Suppressor macrophage (primary cell): ENCODE results near the gene GDPD2.

Experiments used
- DNase-seq, 4 experiments: peaks; one replicate each; pipeline ENCODE4 v3.0.0-alpha.2; 2020 to 2022

GDPD2 gene

DNA sequence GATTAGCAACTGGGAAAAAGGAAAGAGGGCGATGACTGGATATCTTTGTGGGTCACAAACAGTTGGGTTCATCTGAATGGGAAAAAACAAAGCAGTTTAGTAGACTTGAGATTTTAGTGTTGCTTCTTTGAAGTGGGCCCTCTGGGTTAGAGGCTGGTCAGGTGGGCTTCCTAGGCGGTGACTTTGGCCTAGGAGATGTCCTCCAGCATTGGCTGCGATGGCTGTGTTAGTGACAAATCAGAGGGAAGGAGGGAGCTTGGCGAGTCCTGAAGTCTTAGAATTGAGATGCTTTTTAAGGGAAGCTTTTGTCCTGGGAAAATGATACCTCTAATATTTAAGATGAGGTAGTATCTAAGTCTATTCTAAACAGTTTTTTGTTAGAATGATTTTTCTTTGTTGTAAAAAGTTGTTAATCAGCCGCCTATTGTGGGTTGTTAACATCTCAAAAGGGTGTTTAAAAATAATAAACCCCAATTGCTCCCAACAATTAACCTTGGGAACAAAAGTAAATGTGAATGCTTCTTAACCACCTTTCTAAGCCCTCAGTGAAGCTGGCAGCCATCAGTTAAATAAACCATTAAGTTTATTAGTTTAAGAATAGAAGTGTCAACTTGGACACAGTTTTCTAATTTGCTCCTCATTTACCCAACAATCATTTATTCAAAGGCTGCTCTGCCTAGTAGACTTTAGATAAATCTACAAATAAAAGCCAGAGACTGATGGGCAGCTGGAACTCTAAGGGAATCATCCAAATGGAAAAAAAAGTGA, 53.2 kb downstream of the GDPD2 start:
- DNase-seq: no peak

GRCh38 chrX:70476934-70477733, 54.0 kb downstream of the GDPD2 start:
- peak in 3 of 4 experiments; percentile 10 to 39 (median 30) for DNase-seq

- no peak for DNase-seq
Observed at GRCh38 chrX:70477734-70478075, 54.6 kb downstream of the GDPD2 start.

- DNase-seq: no peak
Observed at GRCh38 chrX:70478526-70479245, 55.6 kb downstream of the GDPD2 start.

DNA sequence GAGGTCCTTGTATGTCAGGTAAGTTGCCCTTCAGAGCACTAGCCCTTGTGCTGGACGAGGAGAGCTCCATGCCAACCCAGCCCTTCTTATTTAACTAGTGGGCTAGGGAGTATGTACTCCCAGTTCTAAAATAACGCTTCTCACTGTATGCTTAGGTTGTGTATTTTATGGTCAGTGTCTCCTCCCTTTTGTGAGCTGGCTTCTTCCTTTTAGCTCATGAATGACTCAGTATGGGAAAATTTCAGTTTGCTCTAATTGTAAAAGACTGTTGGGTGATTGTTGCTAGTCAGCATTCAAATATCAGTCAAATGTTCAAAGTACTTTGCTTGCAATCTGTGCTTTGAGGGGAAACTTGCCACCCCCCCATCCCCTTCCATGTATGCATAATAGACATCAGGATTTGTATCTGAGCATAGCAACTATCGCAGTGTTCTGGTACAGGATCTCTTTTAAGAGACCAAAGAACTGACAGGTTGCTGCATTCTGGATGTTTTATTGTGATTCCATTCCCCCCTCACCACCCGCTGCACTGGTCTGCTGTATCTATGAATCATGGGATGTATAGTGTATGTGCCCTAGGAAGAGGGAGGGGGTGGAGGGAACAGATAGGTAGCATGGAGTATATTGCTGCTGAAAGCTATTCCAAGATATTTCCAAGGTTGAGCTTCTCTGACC, 56.3 kb downstream of the GDPD2 start:
- DNase-seq: peak in 2 of 4 experiments; percentile 3 to 6

DNA sequence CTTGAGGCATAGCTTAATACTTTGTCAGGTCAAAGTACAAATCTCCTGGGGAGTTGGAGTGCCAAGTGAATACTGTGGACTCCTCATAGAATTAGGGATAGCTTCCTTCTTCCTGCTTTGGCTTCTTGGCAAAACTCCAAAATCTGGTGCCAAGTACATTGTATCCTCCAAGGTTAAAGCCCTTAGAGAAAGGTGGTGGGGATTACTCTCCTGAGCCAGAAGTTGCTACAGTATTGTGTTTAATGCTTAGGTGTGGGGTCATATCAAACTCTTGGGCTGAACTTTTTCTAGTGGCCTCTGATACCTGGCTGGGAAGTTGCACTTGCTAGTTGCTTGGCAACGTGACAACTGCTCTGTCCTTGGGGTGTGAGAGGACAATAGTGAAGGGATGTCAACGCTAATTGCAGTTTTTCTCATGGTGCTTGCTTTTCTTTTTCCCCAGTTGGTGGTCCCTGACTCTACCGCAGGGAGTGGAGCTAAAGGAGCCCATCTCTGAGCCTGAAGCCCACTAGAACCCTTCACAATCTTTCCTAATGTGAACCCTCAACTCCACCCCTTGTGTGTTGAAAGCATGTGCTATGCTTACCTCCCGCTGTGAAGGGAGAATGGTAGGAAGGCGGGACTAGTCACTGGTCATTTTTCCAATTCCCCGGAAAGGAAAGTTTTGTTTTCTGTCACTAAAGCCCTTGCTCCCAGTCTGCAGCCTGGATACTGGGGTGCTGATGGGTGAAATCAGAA, 57.0 kb downstream of the GDPD2 start:
- no peak for DNase-seq

GRCh38 chrX:70480660-70481018, 57.5 kb downstream of the GDPD2 start:
- no peak for DNase-seq

DNA sequence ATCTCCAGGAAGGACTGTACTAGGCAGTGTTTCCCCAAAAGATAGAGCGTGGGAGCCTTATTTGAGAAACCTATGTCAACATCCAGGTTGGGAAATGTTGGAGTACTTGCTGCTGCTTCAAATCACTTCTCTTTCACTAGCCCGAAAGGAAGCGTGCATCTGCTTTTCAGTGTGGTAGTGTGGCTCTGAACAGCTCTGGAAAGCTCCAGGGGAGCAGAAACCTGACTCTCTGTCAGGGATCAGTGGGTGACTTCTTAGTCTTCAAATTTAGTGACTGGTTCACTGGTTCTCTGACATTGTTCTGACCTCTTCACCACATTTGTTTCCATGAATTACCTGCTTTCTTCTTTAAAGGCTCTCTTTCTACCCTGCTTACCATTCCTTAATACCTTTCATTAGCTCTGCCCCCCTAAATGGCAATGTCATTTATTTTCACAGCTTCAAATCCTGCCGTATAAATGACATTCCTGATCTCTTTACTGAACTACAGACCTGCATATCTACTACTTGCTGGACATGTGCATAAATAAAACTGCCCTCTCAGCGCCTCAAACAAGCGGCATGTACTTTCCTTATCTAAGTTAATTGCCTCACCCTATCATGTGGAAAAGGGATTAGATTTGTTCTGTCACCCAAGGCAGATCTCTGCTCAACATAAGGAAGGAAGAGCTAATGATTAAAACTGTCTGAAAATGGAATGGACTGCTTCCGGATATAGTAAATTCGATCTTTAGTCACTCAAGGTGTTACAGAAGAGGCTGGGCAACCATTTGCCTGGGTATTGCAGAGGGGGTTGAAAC, 58.6 kb downstream of the GDPD2 start:
- peak; percentile 12 to 66 (median 50) for DNase-seq

GRCh38 chrX:70482300-70482699, 59.2 kb downstream of the GDPD2 start:
- DNase-seq: peak in 2 of 4 experiments; percentile 15 to 31
